GM13976 (cell line): Measurements from ENCODE around the gene MYH8.

ENCODE experiments used
- DNase-seq: peaks from one replicate; pipeline ENCODE4 v3.0.0; 2012; ENCODE audit warnings: low spot score
- in situ Hi-C: fragments of 300-500 bp; cut with MboI; formaldehyde crosslinking; loops from one replicate; pipeline ENCODE4 v1.12.0; 2022; ENCODE audit warnings: low sequenced_read_pairs, mixed read lengths, inconsistent platforms; ENCODE audit not compliant: unreplicated experiment
- TF ChIP-seq, protein P1 (sequence below): IDR thresholded peaks from 2 replicates; pipeline ENCODE4 v1.5.1; 2012; ENCODE audit warnings: borderline replicate concordance, mild to moderate bottlenecking; ENCODE audit not compliant: insufficient read depth; ENCODE audit errors: extremely low read depth, missing control alignments, control extremely low read depth

MYH8 gene

GRCh38 chr17:10421900-10422542 is at the start of gene MYH8:
Gene MYH8, minus strand, starts transcription at chr17:10421950. Its CDS starts 1,723 bp downstream, at chr17:10420227.
- in situ Hi-C loops = no loop called here
- TF ChIP-seq, protein P1, sequence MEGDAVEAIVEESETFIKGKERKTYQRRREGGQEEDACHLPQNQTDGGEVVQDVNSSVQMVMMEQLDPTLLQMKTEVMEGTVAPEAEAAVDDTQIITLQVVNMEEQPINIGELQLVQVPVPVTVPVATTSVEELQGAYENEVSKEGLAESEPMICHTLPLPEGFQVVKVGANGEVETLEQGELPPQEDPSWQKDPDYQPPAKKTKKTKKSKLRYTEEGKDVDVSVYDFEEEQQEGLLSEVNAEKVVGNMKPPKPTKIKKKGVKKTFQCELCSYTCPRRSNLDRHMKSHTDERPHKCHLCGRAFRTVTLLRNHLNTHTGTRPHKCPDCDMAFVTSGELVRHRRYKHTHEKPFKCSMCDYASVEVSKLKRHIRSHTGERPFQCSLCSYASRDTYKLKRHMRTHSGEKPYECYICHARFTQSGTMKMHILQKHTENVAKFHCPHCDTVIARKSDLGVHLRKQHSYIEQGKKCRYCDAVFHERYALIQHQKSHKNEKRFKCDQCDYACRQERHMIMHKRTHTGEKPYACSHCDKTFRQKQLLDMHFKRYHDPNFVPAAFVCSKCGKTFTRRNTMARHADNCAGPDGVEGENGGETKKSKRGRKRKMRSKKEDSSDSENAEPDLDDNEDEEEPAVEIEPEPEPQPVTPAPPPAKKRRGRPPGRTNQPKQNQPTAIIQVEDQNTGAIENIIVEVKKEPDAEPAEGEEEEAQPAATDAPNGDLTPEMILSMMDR = no peak
- no peak for DNase-seq

GRCh38 chr17:10469459-10469858 is 47.7 kb upstream of the MYH8 start, which contains the start of gene MYH4:
Gene MYH4, minus strand, starts transcription at chr17:10469559. Its CDS starts 2,814 bp downstream, at chr17:10466745.
- no peak for DNase-seq
- TF ChIP-seq, protein P1 = no peak
- in situ Hi-C loops = no loop called here

DNA sequence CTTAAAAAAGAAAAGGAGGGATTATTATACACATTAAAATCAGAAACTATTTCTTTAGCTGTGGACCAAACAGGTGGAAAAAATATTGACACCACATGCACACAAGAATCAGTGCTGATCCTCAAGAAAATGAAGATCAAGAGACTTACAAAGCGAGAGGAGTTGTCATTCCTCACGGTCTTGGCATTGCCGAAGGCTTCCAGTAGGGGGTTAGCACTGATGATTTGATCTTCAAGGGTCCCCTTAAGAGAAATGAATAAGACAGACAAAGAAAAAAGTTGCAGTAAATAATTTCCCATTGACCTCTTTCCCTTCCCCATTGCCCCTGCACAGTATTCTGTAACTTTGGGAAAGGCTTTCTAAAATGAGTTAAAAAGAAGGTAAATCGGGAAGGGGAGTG is 41.7 kb upstream of the MYH8 start:
- TF ChIP-seq, protein P1 = no peak
- in situ Hi-C loops = no loop called here
- no peak for DNase-seq

DNA sequence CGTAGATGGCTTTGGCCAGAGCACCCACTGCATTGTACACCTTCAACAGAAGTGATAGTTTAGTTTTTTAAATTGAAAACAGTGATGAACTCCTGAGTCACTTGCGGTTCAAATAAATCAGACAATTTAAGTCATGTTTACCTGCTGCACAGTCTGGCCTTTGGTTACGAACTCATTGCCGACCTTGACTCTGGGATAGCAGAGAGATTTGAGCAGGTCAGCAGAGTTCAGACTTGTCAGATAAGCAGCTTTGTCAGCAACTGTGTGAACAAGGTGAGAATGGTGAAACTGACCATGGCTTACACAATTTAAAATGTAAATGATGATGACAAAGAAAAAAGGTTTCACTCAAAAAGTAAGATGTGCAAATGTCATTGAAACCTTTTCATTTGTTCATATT is 38.3 kb upstream of the MYH8 start:
- no peak for DNase-seq
- TF ChIP-seq, protein P1 = no peak
- in situ Hi-C loops = no loop called here

DNA sequence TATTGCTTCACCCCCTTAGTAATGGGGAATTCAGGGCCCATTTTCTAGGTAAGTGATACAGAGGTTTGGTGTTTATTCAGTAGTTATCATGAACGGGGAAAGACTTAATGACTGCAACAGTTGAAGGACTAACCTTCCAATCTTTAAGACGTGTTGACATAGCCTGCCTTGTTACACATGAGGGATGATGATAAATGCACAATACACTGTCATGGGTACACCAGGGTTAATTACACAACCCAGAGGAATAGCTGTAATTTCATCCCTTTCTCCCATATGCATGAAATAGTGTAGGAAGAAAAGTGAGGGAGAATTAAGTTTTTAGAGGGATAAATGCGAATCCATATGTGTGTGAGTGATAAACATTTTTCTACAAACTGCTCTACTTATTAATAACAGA is 37.0 kb upstream of the MYH8 start:
- in situ Hi-C loops = no loop called here
- DNase-seq = no peak
- TF ChIP-seq, protein P1 = no peak

DNA sequence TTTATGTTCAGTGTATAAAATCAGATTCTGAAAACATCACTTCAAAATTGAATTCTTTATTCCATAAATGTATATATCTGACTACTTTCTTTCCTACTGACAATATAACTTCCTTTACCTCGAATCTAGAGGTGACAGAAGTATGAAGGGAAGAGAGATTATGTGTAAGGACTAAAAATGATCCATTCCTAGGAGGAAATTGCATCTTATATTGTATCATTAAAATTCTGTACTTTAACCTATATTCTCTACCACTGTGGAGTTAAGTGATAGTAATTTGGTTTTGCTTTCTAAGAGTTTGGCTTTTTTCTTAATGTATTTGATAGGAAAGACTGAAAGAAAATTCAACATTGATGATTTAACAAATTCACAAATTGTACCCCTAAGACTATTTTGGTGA is 36.2 kb upstream of the MYH8 start:
- TF ChIP-seq, protein P1 = no peak
- no peak for DNase-seq
- in situ Hi-C loops = no loop called here
